ENCODE results near the gene IGF1. TPM values are rescaled to one million over a fixed set of nuclear protein-coding genes. Genes with fewer than 3 reads are reported as not detected.

The IGF1 gene
- total RNA-seq, 1 donor from 2014 or later, result 73.5 TPM

DNA sequence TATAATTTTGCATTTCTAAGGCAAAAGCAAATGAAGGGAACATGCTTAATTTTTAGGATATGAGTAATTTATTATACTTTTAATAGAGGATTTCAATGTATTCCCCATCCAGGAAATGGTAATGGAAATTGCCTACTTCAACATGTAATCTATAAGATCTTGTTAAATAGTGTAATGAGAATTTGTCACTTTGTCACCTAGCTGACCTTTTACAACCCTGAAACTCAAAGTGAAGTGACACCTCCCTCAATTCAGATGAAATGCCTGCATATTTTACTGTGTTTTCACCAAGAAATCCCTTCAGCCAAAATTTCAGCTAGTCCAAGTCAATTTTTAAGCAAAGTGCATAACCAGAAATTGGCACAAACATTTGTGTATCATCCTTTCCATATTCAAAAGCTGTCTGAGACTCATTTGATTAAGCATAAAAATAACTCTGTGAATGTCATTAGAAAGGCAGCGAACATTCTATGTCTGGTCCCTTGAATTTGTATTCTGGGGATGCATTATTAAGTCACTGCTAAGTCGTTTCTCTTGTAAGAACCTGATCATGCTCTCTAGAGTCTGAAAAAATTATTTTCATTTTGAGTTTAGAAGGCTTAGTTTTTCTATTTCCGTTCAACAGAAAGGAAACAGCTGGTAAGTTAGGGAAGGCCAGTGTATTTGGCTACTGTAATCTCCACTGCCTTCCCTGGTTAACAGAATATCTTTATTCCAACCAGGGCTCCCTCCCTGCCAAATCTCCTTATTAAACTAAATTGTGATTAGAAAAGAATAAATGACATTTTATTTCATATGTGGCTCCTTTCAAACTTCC lies 100.8 kb downstream of the IGF1 start:
- DNase-seq (ENCODE audit: low spot score in 2 of 2), result no peak
- TF ChIP-seq, protein P1, sequence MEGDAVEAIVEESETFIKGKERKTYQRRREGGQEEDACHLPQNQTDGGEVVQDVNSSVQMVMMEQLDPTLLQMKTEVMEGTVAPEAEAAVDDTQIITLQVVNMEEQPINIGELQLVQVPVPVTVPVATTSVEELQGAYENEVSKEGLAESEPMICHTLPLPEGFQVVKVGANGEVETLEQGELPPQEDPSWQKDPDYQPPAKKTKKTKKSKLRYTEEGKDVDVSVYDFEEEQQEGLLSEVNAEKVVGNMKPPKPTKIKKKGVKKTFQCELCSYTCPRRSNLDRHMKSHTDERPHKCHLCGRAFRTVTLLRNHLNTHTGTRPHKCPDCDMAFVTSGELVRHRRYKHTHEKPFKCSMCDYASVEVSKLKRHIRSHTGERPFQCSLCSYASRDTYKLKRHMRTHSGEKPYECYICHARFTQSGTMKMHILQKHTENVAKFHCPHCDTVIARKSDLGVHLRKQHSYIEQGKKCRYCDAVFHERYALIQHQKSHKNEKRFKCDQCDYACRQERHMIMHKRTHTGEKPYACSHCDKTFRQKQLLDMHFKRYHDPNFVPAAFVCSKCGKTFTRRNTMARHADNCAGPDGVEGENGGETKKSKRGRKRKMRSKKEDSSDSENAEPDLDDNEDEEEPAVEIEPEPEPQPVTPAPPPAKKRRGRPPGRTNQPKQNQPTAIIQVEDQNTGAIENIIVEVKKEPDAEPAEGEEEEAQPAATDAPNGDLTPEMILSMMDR (IDR thresholded peaks at IDR 0.05), result no peak
- Histone ChIP-seq H3K27me3 (no peaks in the 10 kb centered on the region), H3K36me3 (no peaks in the 10 kb centered on the region), H3K9me3 (peaks cover 0 to 8% of the 10 kb centered on the region in 2 donors), H3K27ac (no peak overlapping the region), H3K4me3 (no peak overlapping the region), H3K4me1 (no peaks in the 10 kb centered on the region)
- intact Hi-C loops (cut with DNase I), result no loop called here

DNA sequence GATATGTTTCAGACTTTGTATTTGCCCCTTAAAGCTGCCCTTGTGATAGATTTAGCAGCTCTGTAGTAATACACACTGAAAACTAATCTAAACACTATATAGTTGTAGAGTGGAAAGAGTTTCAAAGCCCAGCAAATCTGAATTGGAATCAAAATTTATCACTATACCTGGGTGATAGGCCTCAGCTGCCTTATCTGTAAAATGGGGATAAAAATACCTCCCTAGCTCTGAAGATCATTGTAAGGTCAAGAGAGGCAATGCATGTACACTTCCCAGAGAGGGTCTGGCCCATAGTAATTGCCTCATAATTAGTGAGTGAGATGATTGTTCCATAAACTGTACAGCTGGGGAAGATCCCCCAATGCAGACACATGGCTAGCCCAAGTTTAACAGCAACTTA lies 103.6 kb downstream of the IGF1 start:
- DNase-seq (ENCODE audit: low spot score in 2 of 2), result no peak
- H3K4me3 ChIP-seq, result no peak overlapping the region
- TF ChIP-seq, protein P1 (IDR thresholded peaks at IDR 0.05), result no peak

DNA sequence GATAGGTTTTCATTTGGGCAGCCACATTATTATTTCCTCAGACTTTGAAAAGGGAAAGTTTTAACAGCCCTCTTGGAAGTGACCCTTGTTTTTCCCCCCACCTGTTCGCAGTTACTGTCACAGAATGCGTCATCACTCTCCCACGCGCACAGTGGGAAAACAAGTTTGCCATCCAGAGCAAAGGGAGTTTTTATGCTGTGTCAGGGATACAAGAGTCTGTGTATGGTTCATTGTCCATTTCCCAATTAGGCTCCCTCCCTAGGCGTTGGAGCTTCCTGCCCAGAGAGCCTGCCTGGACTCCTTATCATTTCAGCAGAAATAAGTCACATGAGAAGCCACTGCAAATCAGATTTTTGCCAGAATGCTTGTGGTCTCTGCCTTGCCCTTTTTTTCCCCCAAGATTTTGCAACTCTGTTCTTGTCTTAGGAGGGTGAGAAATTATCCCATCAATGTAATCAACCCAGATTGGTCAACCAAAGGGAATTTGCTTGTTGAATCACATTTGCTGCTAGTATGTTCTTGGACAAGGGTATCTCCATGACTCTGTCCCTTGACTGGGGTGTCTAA lies 104.1 kb downstream of the IGF1 start:
- Histone ChIP-seq H3K9me3 (no peaks in the 10 kb centered on the region), H3K27ac (no peak overlapping the region), H3K4me1 (no peaks in the 10 kb centered on the region), H3K4me3 (no peak overlapping the region), H3K36me3 (no peaks in the 10 kb centered on the region), H3K27me3 (no peaks in the 10 kb centered on the region)
- TF ChIP-seq, protein P1 (IDR thresholded peaks at IDR 0.05), result no peak
- intact Hi-C loops (cut with DNase I), result no loop called here
- no peak for DNase-seq (ENCODE audit: low spot score in 2 of 2)

More for the DNA sequence above, 103.6 kb downstream of the IGF1 start:
- Histone ChIP-seq H3K4me1 (no peaks in the 10 kb centered on the region), H3K9me3 (no peaks in the 10 kb centered on the region), H3K27ac (no peak overlapping the region), H3K36me3 (no peaks in the 10 kb centered on the region), H3K27me3 (no peaks in the 10 kb centered on the region)
- intact Hi-C loops (cut with DNase I), result no loop called here

DNA sequence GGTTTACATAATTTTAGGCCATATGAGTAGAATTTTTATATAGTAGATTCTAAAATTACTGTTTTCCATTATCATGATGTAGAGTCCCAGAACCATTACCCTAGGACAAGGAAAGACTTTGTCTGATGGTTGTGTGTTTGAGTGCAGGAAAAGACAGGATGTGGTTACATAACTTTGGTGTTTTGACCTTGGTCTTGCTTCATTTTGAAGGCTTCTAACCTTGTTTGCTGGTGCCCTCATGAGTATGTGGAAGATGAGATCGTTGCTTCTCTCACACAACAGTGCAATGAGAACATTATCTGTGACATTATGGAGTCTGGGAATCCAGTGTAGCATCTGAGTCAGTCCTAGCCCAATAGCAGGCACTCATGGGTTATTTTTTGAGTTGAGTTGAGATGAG lies 106.2 kb downstream of the IGF1 start:
- no peak for DNase-seq (ENCODE audit: low spot score in 2 of 2)
- no peaks in the 10 kb centered on the region for H3K4me1 ChIP-seq
- H3K27me3 ChIP-seq, result no peaks in the 10 kb centered on the region
- no peaks in the 10 kb centered on the region for H3K36me3 ChIP-seq
- no peak overlapping the region for H3K4me3 ChIP-seq
- no peaks in the 10 kb centered on the region for H3K9me3 ChIP-seq
- intact Hi-C loops (cut with DNase I), result no loop called here
- H3K27ac ChIP-seq, result no peak overlapping the region
- TF ChIP-seq, protein P1 (IDR thresholded peaks at IDR 0.05), result no peak

DNA sequence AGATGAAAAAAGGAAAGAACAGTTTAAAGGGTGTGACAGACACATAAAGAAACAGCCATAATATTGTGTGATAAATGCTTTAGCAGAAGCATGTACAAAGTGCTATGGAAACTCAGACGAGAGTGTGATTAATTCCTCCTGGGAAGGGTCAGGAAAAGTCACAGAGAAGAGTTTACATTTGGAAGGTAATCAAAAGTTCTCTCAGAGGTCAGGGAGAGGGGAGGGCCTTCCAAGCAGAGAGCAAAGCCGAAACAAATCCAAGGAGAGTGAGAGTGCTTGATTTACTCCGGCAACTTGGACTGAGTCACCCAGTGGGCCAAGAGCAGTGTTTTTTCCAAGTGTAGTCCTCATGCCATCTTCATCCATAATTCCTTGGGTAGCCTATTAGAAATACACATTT lies 108.3 kb downstream of the IGF1 start:
- intact Hi-C loops (cut with DNase I), result no loop called here
- Histone ChIP-seq H3K4me1 (no peaks in the 10 kb centered on the region), H3K27ac (no peak overlapping the region), H3K9me3 (no peaks in the 10 kb centered on the region), H3K36me3 (no peaks in the 10 kb centered on the region), H3K27me3 (no peaks in the 10 kb centered on the region), H3K4me3 (no peak overlapping the region)
- no peak for DNase-seq (ENCODE audit: low spot score in 2 of 2)
- TF ChIP-seq, protein P1 (IDR thresholded peaks at IDR 0.05), result no peak
